GM23338 (cell line): ENCODE data around the gene AGO4. TPM values are rescaled to one million over a fixed set of nuclear protein-coding genes. Genes with fewer than 3 reads are reported as not detected.

Source experiments
- ATAC-seq: fragments of 200-7000 bp; cut with Tn5 transposase; 3 replicates; pipeline ENCODE4 v1.9.1; 2020
- DNase-seq: peaks from one replicate; pipeline ENCODE4 v3.0.0-alpha.2; 2015; ENCODE audit warnings: low spot score
- H2AFZ ChIP-seq: fragments of 200-600 bp; sonication (generic); 2 replicates; pipeline ENCODE4 v1.8.0; 2016; ENCODE audit warnings: antibody characterized with exemption, mild to moderate bottlenecking, moderate library complexity
- H3F3A ChIP-seq: fragments of 200-600 bp; sonication (generic); replicated peaks from 2 replicates; pipeline ENCODE4 v1.8.0; 2017; ENCODE audit warnings: antibody characterized with exemption, mixed run types, low read depth
- H3K27ac ChIP-seq: fragments of 200-600 bp; sonication (generic); 2 replicates; pipeline ENCODE4 v1.6.1; 2016; ENCODE audit warnings: low read depth
- H3K27me3 ChIP-seq: fragments of 200-600 bp; sonication (generic); 2 replicates; pipeline ENCODE4 v1.8.0; 2016; ENCODE audit warnings: mild to moderate bottlenecking, mixed run types, moderate library complexity; ENCODE audit not compliant: insufficient read depth
- H3K36me3 ChIP-seq: fragments of 200-600 bp; sonication (generic); 2 replicates; pipeline ENCODE4 v1.8.0; 2016; ENCODE audit warnings: mild to moderate bottlenecking; ENCODE audit not compliant: insufficient read depth
- H3K4me1 ChIP-seq: fragments of 200-600 bp; sonication (generic); 2 replicates; pipeline ENCODE4 v1.8.0; 2016; ENCODE audit warnings: mild to moderate bottlenecking, moderate library complexity; ENCODE audit not compliant: insufficient read depth
- H3K4me2 ChIP-seq: fragments of 200-600 bp; sonication (generic); 2 replicates; pipeline ENCODE4 v1.7.1; 2017; ENCODE audit warnings: mixed run types
- H3K4me3 ChIP-seq: fragments of 200-600 bp; sonication (generic); 2 replicates; pipeline ENCODE4 v1.6.1; 2016; ENCODE audit warnings: mixed run types
- H3K79me2 ChIP-seq: fragments of 200-600 bp; sonication (generic); replicated peaks from 2 replicates; pipeline ENCODE4 v1.8.0; 2017; ENCODE audit warnings: mild to moderate bottlenecking; ENCODE audit not compliant: insufficient read depth
- H3K9me2 ChIP-seq: fragments of 200-600 bp; sonication (generic); 2 replicates; pipeline ENCODE4 v1.8.0; 2017; ENCODE audit not compliant: insufficient read depth
- H4K20me1 ChIP-seq: fragments of 200-600 bp; sonication (generic); replicated peaks from 2 replicates; pipeline ENCODE4 v1.8.0; 2017; ENCODE audit warnings: mild to moderate bottlenecking; ENCODE audit not compliant: insufficient read depth
- H3K27ac Mint-ChIP-seq: 2 replicates; pipeline ENCODE4 v1.8.0; 2020; ENCODE audit warnings: inconsistent platforms, mild to moderate bottlenecking, moderate library complexity, mixed read lengths
- H3K27me3 Mint-ChIP-seq: 3 replicates; pipeline ENCODE4 v1.8.0; 2022; ENCODE audit warnings: low read depth, mild to moderate bottlenecking, moderate library complexity, mixed read lengths, inconsistent platforms; ENCODE audit not compliant: insufficient read depth, poor library complexity
- H3K36me3 Mint-ChIP-seq: 3 replicates; pipeline ENCODE4 v1.8.0; 2021; ENCODE audit warnings: low read depth, mild to moderate bottlenecking, inconsistent platforms, moderate library complexity, mixed read lengths
- H3K4me1 Mint-ChIP-seq: 3 replicates; pipeline ENCODE4 v1.8.0; 2020; ENCODE audit warnings: mild to moderate bottlenecking, inconsistent platforms, mixed read lengths
- H3K4me3 Mint-ChIP-seq: 3 replicates; pipeline ENCODE4 v1.8.0; 2021; ENCODE audit warnings: moderate library complexity, mild to moderate bottlenecking, inconsistent platforms, mixed read lengths
- H3K9me3 Mint-ChIP-seq: 3 replicates; pipeline ENCODE4 v1.8.0; 2020; ENCODE audit warnings: moderate library complexity, mild to moderate bottlenecking, inconsistent platforms, mixed read lengths
- CREB1 ChIP-seq: fragments of 250-450 bp; sonication (Bioruptor Pico); IDR thresholded peaks from 2 replicates; pipeline ENCODE4 v1.5.0; 2020; ENCODE audit warnings: low read depth, mild to moderate bottlenecking, moderate library complexity
- ETS1 ChIP-seq: IDR thresholded peaks from 2 replicates; pipeline ENCODE4 v1.6.1; 2016; ENCODE audit warnings: antibody characterized with exemption
- EZH2 ChIP-seq: fragments of 200-600 bp; sonication (generic); IDR thresholded peaks from one replicate; pipeline ENCODE4 v1.8.0; 2017; ENCODE audit warnings: antibody characterized with exemption, mild to moderate bottlenecking, low read depth; ENCODE audit not compliant: unreplicated experiment
- EZH2phosphoT487 ChIP-seq: fragments of 200-600 bp; sonication (generic); IDR thresholded peaks from one replicate; pipeline ENCODE4 v1.8.1; 2018; ENCODE audit warnings: antibody characterized with exemption; ENCODE audit not compliant: unreplicated experiment
- JUNB ChIP-seq: IDR thresholded peaks from one replicate; pipeline ENCODE4 v1.6.1; 2016; ENCODE audit warnings: antibody characterized with exemption; ENCODE audit not compliant: unreplicated experiment
- NANOG ChIP-seq: IDR thresholded peaks from 2 replicates; pipeline ENCODE4 v1.6.1; 2016; ENCODE audit warnings: antibody characterized with exemption, borderline replicate concordance
- POLR2AphosphoS5 ChIP-seq: IDR thresholded peaks from 2 replicates; pipeline ENCODE4 v1.6.1; 2016; ENCODE audit warnings: antibody characterized with exemption, low read depth
- STAT1 ChIP-seq: IDR thresholded peaks from one replicate; pipeline ENCODE4 v1.6.1; 2016; ENCODE audit warnings: antibody characterized with exemption; ENCODE audit not compliant: unreplicated experiment
- ZNF114 ChIP-seq: fragments of 250-450 bp; sonication (Bioruptor Pico); IDR thresholded peaks from 2 replicates; pipeline ENCODE4 v1.5.0; 2020; ENCODE audit warnings: mild to moderate bottlenecking, moderate library complexity
- ZNF331 ChIP-seq: fragments of 250-450 bp; sonication (Bioruptor Pico); IDR thresholded peaks from 2 replicates; pipeline ENCODE4 v1.5.0; 2020; ENCODE audit warnings: low read depth, mild to moderate bottlenecking, moderate library complexity
- polyA plus RNA-seq: library from polyadenylated mRNA; unstranded; fragments of >200 nt; fragmentation: Nextera tagmentation; extraction: Ambion mirVana; gene quantifications from 2 replicates; pipeline ENCODE4 v1.2.1, GENCODE V29; 2016
- total RNA-seq: library from RNA; depleted of rRNA; stranded (reverse); fragments of >200 nt; shearing (Covaris generic); gene quantifications from 2 replicates; pipeline ENCODE4 v1.2.3, GENCODE V29; 2014
- TF ChIP-seq, protein P1 (sequence below): fragments of 250-450 bp; sonication (Bioruptor Pico); IDR thresholded peaks from 2 replicates; pipeline ENCODE4 v1.5.0; 2020; ENCODE audit warnings: mild to moderate bottlenecking, moderate library complexity
- TF ChIP-seq, protein P2 (sequence below): IDR thresholded peaks from one replicate; pipeline ENCODE4 v1.6.1; 2018; ENCODE audit warnings: antibody characterized with exemption; ENCODE audit not compliant: unreplicated experiment
- TF ChIP-seq, protein P3 (sequence below), 2 experiments: fragments of 200-600 bp in 1 of 2; sonication (generic) in 1 of 2; conservative IDR thresholded peaks; 2 replicates each; pipeline versions ENCODE4 v1.5.1 to v1.6.1; 2016 to 2017; ENCODE audit warnings: antibody characterized with exemption in 2 of 2, low read depth in 2 of 2, mild to moderate bottlenecking in 2 of 2, moderate library complexity in 1 of 2

The AGO4 gene
- total and polyA plus RNA-seq, 2 experiments from 2014 or later = 1.7 to 9.7 TPM

DNA sequence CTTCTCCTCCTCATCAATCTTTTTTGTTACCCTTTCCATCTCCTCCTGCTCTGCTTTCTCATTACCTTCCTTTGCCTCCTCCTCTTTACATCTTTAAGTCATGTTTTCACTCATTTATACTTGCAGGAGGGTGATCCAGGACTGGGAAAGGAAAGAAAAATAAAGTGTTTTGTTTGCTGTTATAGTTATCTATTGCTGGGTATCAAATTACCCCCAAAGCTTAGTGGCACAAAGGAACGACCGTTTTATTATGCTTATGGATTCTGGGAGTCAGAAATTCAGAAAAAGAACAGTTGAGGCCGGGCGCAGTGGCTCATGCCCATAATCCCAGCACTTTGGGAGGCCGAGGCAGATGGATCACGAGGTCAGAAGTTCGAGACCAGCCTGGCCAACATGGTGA lies 12.5 kb upstream of the AGO4 start:
- Histone ChIP-seq H3K9me2 (no peaks in the 10 kb centered on the region), H4K20me1 (no peaks in the 10 kb centered on the region), H3K4me2 (no peak overlapping the region), H3K27ac (no peak overlapping the region), H3K79me2 (no peaks in the 10 kb centered on the region), H3K4me3 (no peak overlapping the region), H3F3A (no peaks in the 10 kb centered on the region), H2AFZ (no peak overlapping the region), H3K36me3 (no peaks in the 10 kb centered on the region), H3K27me3 (no peaks in the 10 kb centered on the region), H3K4me1 (0 out of 2 replicates have a peak, but pooled peaks cover 4% of the 10 kb centered on the region)
- H3K4me3 Mint-ChIP-seq = no peak overlapping the region
- DNase-seq (no peak), ATAC-seq (no peak)
- no peaks in the 10 kb centered on the region for H3K9me3 Mint-ChIP-seq
- H3K27ac Mint-ChIP-seq = no peak overlapping the region
- H3K27me3 Mint-ChIP-seq = no peaks in the 10 kb centered on the region
- no peaks in the 10 kb centered on the region for H3K4me1 Mint-ChIP-seq
- TF ChIP-seq ZNF114 (CRISPR knock-in tag) = no peak
- TF ChIP-seq JUNB = no peak
- no peak for TF ChIP-seq EZH2phosphoT487
- TF ChIP-seq, protein P1, sequence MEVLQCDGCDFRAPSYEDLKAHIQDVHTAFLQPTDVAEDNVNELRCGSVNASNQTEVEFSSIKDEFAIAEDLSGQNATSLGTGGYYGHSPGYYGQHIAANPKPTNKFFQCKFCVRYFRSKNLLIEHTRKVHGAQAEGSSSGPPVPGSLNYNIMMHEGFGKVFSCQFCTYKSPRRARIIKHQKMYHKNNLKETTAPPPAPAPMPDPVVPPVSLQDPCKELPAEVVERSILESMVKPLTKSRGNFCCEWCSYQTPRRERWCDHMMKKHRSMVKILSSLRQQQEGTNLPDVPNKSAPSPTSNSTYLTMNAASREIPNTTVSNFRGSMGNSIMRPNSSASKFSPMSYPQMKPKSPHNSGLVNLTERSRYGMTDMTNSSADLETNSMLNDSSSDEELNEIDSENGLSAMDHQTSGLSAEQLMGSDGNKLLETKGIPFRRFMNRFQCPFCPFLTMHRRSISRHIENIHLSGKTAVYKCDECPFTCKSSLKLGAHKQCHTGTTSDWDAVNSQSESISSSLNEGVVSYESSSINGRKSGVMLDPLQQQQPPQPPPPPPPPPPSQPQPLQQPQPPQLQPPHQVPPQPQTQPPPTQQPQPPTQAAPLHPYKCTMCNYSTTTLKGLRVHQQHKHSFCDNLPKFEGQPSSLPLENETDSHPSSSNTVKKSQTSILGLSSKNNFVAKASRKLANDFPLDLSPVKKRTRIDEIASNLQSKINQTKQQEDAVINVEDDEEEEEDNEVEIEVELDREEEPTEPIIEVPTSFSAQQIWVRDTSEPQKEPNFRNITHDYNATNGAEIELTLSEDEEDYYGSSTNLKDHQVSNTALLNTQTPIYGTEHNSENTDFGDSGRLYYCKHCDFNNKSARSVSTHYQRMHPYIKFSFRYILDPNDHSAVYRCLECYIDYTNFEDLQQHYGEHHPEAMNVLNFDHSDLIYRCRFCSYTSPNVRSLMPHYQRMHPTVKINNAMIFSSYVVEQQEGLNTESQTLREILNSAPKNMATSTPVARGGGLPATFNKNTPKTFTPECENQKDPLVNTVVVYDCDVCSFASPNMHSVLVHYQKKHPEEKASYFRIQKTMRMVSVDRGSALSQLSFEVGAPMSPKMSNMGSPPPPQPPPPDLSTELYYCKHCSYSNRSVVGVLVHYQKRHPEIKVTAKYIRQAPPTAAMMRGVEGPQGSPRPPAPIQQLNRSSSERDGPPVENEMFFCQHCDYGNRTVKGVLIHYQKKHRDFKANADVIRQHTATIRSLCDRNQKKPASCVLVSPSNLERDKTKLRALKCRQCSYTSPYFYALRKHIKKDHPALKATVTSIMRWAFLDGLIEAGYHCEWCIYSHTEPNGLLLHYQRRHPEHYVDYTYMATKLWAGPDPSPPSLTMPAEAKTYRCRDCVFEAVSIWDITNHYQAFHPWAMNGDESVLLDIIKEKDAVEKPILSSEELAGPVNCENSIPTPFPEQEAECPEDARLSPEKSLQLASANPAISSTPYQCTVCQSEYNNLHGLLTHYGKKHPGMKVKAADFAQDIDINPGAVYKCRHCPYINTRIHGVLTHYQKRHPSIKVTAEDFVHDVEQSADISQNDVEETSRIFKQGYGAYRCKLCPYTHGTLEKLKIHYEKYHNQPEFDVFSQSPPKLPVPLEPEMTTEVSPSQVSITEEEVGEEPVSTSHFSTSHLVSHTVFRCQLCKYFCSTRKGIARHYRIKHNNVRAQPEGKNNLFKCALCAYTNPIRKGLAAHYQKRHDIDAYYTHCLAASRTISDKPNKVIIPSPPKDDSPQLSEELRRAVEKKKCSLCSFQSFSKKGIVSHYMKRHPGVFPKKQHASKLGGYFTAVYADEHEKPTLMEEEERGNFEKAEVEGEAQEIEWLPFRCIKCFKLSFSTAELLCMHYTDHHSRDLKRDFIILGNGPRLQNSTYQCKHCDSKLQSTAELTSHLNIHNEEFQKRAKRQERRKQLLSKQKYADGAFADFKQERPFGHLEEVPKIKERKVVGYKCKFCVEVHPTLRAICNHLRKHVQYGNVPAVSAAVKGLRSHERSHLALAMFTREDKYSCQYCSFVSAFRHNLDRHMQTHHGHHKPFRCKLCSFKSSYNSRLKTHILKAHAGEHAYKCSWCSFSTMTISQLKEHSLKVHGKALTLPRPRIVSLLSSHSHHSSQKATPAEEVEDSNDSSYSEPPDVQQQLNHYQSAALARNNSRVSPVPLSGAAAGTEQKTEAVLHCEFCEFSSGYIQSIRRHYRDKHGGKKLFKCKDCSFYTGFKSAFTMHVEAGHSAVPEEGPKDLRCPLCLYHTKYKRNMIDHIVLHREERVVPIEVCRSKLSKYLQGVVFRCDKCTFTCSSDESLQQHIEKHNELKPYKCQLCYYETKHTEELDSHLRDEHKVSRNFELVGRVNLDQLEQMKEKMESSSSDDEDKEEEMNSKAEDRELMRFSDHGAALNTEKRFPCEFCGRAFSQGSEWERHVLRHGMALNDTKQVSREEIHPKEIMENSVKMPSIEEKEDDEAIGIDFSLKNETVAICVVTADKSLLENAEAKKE = no peak
- no peak for TF ChIP-seq STAT1
- TF ChIP-seq, protein P2, sequence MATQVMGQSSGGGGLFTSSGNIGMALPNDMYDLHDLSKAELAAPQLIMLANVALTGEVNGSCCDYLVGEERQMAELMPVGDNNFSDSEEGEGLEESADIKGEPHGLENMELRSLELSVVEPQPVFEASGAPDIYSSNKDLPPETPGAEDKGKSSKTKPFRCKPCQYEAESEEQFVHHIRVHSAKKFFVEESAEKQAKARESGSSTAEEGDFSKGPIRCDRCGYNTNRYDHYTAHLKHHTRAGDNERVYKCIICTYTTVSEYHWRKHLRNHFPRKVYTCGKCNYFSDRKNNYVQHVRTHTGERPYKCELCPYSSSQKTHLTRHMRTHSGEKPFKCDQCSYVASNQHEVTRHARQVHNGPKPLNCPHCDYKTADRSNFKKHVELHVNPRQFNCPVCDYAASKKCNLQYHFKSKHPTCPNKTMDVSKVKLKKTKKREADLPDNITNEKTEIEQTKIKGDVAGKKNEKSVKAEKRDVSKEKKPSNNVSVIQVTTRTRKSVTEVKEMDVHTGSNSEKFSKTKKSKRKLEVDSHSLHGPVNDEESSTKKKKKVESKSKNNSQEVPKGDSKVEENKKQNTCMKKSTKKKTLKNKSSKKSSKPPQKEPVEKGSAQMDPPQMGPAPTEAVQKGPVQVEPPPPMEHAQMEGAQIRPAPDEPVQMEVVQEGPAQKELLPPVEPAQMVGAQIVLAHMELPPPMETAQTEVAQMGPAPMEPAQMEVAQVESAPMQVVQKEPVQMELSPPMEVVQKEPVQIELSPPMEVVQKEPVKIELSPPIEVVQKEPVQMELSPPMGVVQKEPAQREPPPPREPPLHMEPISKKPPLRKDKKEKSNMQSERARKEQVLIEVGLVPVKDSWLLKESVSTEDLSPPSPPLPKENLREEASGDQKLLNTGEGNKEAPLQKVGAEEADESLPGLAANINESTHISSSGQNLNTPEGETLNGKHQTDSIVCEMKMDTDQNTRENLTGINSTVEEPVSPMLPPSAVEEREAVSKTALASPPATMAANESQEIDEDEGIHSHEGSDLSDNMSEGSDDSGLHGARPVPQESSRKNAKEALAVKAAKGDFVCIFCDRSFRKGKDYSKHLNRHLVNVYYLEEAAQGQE = no peak
- TF ChIP-seq NANOG = no peak
- TF ChIP-seq POLR2AphosphoS5 = no peak
- TF ChIP-seq EZH2 = no peak
- TF ChIP-seq ZNF331 (CRISPR knock-in tag) = no peak
- TF ChIP-seq, protein P3, sequence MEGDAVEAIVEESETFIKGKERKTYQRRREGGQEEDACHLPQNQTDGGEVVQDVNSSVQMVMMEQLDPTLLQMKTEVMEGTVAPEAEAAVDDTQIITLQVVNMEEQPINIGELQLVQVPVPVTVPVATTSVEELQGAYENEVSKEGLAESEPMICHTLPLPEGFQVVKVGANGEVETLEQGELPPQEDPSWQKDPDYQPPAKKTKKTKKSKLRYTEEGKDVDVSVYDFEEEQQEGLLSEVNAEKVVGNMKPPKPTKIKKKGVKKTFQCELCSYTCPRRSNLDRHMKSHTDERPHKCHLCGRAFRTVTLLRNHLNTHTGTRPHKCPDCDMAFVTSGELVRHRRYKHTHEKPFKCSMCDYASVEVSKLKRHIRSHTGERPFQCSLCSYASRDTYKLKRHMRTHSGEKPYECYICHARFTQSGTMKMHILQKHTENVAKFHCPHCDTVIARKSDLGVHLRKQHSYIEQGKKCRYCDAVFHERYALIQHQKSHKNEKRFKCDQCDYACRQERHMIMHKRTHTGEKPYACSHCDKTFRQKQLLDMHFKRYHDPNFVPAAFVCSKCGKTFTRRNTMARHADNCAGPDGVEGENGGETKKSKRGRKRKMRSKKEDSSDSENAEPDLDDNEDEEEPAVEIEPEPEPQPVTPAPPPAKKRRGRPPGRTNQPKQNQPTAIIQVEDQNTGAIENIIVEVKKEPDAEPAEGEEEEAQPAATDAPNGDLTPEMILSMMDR (conservative IDR thresholded peaks at IDR 0.05; ENCODE audit: low read depth in 2 of 2) = no peak
- no peak for TF ChIP-seq CREB1
- TF ChIP-seq ETS1 = no peak
- no peaks in the 10 kb centered on the region for H3K36me3 Mint-ChIP-seq
